Lower leg skin (tissue), 3 donors: ENCODE results near the gene TMPRSS6.

Experiments used
- CTCF ChIP-seq, 3 donors: fragments of 450-650 bp; IDR thresholded peaks; one replicate each; pipeline ENCODE4 v1.5.1; 2016; ENCODE audit warnings: antibody characterized with exemption in 3 of 3, mild to moderate bottlenecking in 3 of 3, moderate library complexity in 2 of 3
- POLR2A ChIP-seq, 2 donors: fragments of 450-650 bp; IDR thresholded peaks; one replicate each; pipeline ENCODE4 v1.6.1; 2016 to 2017; ENCODE audit warnings: antibody characterized with exemption in 2 of 2, mild to moderate bottlenecking in 1 of 2, moderate library complexity in 1 of 2

- TF ChIP-seq POLR2A (IDR thresholded peaks at IDR 0.05) (no peak), CTCF (IDR thresholded peaks at IDR 0.05) (no peak)
These were observed 17.9 kb upstream of the TMPRSS6 start for GRCh38 chr22:37127350-37127878.
